ENCODE measurements around the gene SPEM1.

SPEM1 gene

DNA sequence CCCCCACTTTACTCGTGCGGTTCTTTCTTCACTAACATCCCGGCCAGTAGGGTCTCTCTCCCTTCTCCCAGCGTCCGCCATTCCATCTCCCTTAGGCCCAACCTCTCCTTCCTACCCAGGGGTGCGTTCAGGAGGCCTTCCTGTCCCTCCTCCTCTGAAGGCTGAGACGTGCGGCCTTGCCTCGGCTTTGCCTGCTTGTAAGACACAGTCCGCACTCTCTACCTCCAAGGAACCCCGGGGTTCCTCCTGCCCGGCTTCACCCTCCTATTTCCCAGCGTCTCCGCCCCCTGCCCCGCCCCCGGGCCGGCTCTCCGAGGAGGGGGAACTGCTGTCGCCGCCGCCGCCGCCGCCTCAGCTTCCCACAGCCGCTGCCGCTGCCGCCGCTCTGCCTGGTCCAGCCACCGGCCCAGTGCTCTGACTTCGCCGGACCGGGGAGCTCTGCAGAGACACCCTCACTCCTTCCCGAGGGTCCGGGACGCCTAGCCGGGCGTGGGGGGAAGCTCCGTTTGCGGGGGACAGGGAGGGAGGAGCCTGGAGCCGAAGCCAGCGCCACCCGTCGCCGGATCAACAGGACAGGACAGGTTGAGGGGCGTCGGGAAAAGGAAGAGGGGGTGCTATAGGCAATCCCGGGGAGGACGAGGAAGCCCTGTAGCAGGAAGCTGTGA lies 18.0 kb downstream of the SPEM1 start:
- no peaks in the 10 kb centered on the region for H3K36me3 ChIP-seq
- TF ChIP-seq, protein P1, sequence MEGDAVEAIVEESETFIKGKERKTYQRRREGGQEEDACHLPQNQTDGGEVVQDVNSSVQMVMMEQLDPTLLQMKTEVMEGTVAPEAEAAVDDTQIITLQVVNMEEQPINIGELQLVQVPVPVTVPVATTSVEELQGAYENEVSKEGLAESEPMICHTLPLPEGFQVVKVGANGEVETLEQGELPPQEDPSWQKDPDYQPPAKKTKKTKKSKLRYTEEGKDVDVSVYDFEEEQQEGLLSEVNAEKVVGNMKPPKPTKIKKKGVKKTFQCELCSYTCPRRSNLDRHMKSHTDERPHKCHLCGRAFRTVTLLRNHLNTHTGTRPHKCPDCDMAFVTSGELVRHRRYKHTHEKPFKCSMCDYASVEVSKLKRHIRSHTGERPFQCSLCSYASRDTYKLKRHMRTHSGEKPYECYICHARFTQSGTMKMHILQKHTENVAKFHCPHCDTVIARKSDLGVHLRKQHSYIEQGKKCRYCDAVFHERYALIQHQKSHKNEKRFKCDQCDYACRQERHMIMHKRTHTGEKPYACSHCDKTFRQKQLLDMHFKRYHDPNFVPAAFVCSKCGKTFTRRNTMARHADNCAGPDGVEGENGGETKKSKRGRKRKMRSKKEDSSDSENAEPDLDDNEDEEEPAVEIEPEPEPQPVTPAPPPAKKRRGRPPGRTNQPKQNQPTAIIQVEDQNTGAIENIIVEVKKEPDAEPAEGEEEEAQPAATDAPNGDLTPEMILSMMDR (IDR thresholded peaks at IDR 0.05; ENCODE audit: low read depth, low read length) = no peak
- H3K27ac ChIP-seq = no peak overlapping the region; the same call in 1 of the 2 replicates
- peaks cover 12% of the 10 kb centered on the region for H3K27me3 ChIP-seq (ENCODE audit: insufficient read depth, low read depth, severe bottlenecking)
- H3K9me3 ChIP-seq (ENCODE audit: severe bottlenecking) = no peaks in the 10 kb centered on the region
- H3K4me3 ChIP-seq (ENCODE audit: low read depth, low read length) = peak overlapping the region; percentile 47
- peak; percentile 77 for DNase-seq

DNA sequence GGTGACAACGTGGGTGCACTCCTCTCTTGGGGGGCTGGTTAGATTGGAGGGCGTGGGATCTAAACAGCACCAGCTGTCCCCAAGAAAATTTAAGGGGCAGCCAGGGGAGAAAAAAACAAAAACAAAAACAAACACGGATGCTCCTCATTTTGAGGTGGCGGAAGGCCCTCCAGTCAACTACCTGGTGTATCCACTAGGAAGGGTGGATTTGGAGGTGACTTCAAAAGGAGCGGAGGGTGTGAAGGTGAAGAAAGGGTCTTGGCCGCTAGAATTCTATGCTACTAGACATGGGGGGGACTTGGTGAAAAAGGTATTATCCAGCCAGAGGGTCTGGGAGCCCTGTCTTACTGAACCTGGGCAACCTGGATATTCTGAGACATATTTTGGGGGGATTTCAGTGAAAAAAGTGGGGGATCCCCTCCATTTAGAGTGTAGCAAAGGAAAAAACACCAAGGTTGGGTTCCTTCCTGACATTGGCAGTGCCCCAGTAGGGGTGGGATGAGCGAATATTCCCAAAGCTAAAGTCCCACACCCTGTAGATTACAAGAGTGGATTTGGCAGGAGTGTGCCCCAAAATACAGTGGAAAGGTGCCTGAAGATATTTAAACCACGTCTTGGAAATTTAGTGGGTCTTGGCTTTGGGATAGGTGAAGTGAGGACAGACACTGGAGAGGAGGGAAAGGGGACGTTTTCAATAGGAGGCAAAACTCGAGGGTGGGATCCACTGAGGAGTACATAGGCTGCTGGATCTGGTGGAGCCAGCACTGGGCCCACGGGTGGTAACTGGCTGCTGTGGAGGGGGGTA lies 18.7 kb downstream of the SPEM1 start:
- Histone ChIP-seq H3K9me3 (ENCODE audit: severe bottlenecking) (no peaks in the 10 kb centered on the region), H3K36me3 (no peaks in the 10 kb centered on the region), H3K27ac (no peak overlapping the region), H3K4me3 (ENCODE audit: low read depth, low read length) (peak overlapping the region; percentile 86), H3K27me3 (ENCODE audit: insufficient read depth, low read depth, severe bottlenecking) (peaks cover 12% of the 10 kb centered on the region)
- DNase-seq = no peak
- TF ChIP-seq, protein P1 (IDR thresholded peaks at IDR 0.05; ENCODE audit: low read depth, low read length) = no peak

DNA sequence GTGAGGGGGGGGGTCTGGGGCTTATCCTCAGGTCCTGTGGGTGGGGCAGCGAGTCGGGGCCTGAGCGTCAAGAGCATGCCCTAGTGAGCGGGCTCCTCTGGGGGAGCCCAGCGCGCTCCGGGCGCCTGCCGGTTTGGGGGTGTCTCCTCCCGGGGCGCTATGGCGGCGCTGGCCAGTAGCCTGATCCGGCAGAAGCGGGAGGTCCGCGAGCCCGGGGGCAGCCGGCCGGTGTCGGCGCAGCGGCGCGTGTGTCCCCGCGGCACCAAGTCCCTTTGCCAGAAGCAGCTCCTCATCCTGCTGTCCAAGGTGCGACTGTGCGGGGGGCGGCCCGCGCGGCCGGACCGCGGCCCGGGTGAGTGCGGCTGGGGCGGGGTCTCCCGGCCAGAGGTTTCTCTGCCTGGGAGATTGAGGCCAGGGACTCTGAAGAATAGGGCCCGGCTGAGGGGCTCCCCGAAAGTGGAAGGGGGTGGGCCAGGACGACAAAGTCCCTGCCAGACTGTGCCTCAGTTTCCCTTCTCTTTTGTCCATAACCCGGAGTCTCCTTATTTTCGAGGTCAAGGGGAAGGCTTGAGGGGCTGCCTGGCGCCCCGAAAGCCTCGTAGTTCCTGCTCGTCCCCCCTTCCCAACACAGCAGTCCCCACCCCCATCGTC lies 19.5 kb downstream of the SPEM1 start, which contains the start of gene FGF11:
FGF11 (plus strand) TSS at position 51 of the 651 bp plus-strand sequence; CDS start at position 160, 109 bp downstream.
- H3K9me3 ChIP-seq (ENCODE audit: severe bottlenecking) = no peaks in the 10 kb centered on the region
- peak within 1 kb of the TSS; percentile 41 for H3K27ac ChIP-seq
- H3K27me3 ChIP-seq (ENCODE audit: insufficient read depth, low read depth, severe bottlenecking) = peaks cover 12% of the 10 kb centered on the region
- TF ChIP-seq, protein P1 (IDR thresholded peaks at IDR 0.05; ENCODE audit: low read depth, low read length) = no peak
- no peak for DNase-seq
- H3K4me3 ChIP-seq (ENCODE audit: low read depth, low read length) = peak within 1 kb of the TSS; percentile 86
- no peaks in the 10 kb centered on the region for H3K36me3 ChIP-seq

DNA sequence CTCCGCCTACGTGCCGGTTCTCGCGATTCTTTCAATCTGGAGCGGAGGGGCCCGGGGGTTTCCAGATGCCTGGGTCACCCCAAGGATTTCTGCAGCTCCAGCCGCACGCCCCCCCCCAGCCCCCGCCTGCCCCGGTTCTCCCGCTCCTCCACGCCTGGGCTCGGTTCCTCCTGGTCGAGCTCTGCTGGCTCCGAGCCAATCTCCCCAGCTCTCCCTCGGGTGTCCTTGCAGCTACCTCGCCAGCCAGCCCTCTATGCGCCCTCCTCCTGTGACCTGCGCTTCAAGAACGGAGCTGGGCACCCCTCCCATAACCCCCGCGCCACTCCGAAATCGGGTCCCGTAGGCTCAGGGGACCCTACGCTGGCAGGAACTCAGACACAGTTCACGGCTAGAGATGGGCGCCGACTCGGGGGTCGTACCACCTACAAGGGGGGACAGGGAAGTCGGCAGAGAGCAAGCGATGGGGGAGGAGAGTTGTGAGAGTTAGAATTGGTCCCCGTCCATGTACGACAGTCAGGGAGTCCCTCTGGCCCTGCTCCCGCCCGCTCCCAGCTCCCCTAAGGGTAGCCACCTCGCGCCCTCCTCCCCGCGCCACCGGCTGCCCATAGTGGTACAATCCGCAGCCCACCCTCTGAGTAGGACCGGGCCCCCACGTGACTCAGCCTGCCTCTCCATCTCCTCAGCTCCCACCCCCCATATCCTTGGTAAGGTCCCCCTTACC lies 20.1 kb downstream of the SPEM1 start:
- Histone ChIP-seq H3K27me3 (ENCODE audit: insufficient read depth, low read depth, severe bottlenecking) (peaks cover 12% of the 10 kb centered on the region), H3K4me3 (ENCODE audit: low read depth, low read length) (peak overlapping the region; percentile 86), H3K27ac (peak overlapping the region; percentile 41), H3K36me3 (no peaks in the 10 kb centered on the region), H3K9me3 (ENCODE audit: severe bottlenecking) (no peaks in the 10 kb centered on the region)
- TF ChIP-seq, protein P1 (IDR thresholded peaks at IDR 0.05; ENCODE audit: low read depth, low read length) = no peak
- peak; percentile 58 for DNase-seq

DNA sequence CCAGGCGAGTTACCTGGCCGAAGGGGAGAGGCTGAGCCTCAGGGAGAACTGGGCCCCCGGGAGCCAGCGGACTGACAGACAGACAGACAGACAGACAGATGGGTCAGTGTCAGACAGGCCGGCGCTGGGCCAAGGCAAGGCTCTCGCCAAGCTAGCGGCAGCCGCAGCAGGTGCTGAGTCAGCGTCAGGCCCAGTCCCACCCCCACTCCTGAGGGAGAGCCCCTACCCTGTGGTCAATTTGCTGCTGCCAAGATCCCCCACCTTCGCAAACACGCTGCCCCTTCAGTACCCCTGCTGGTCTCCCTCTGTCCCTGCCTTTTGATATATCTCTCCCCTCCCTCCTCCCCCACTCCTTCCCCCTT lies 20.7 kb downstream of the SPEM1 start:
- peaks cover 12% of the 10 kb centered on the region for H3K27me3 ChIP-seq (ENCODE audit: insufficient read depth, low read depth, severe bottlenecking)
- peak overlapping the region; percentile 41 for H3K27ac ChIP-seq
- no peaks in the 10 kb centered on the region for H3K36me3 ChIP-seq
- H3K9me3 ChIP-seq (ENCODE audit: severe bottlenecking) = no peaks in the 10 kb centered on the region
- peak; percentile 50 for DNase-seq
- TF ChIP-seq, protein P1 (IDR thresholded peaks at IDR 0.05; ENCODE audit: low read depth, low read length) = no peak
- peak overlapping the region; percentile 86 for H3K4me3 ChIP-seq (ENCODE audit: low read depth, low read length)
